H1 (cell line): ENCODE data around the gene EFR3B. TPM values are rescaled to one million over a fixed set of nuclear protein-coding genes. Genes with fewer than 3 reads are reported as not detected.

Experiments
- ATF3 ChIP-seq: IDR thresholded peaks from 2 replicates; pipeline ENCODE4 v1.6.1; 2011; ENCODE audit warnings: low read depth, mild to moderate bottlenecking, low read length; ENCODE audit not compliant: insufficient read depth
- CHD7 ChIP-seq: fragments of 300-600 bp; sonication (generic); IDR thresholded peaks from 2 replicates; pipeline ENCODE4 v1.7.1; 2012; ENCODE audit warnings: low read length, moderate library complexity, mild to moderate bottlenecking, inconsistent platforms; ENCODE audit not compliant: insufficient replicate concordance
- CREB1 ChIP-seq: IDR thresholded peaks from 2 replicates; pipeline ENCODE4 v1.6.1; 2012; ENCODE audit warnings: inconsistent platforms
- SIRT6 ChIP-seq: IDR thresholded peaks from one replicate; pipeline ENCODE4 v1.7.1; 2012; ENCODE audit warnings: low read length, inconsistent platforms
- USF2 ChIP-seq: IDR thresholded peaks from 2 replicates; pipeline ENCODE4 v1.6.1; 2011; ENCODE audit warnings: low read length, improper control_type of control experiment
- polyA plus RNA-seq, 7 experiments: library from polyadenylated mRNA; depleted of rRNA in 3 of 7; stranded (reverse) in 5 of 7; unstranded in 2 of 7; fragments of >200 nt in 5 of 7; fragments of 200-250 nt in 2 of 7; gene quantifications; 1 replicate in 5 of 7; 2 replicates in 1 of 7; 4 replicates in 1 of 7; pipeline versions ENCODE4 v1.2.1 to v1.2.3, GENCODE V29; 2011 to 2013; ENCODE audit warnings: missing spikeins in 2 of 7, mixed read lengths in 2 of 7
- total RNA-seq: library from RNA; stranded (reverse); fragmentation: NEBNext Ultra II Directional; extraction: Animal tissue kit (Norgen Biotek cat#: 25700); gene quantifications from 2 replicates; pipeline ENCODE4 v1.2.1, GENCODE V29; 2021

Gene EFR3B
- total and polyA plus RNA-seq, 2 of the 8 experiments (the other 6 are each of a cell fraction or from before 2014, with no cell fraction given) = 3.4 to 9.6 TPM

GRCh38 chr2:25198209-25198525 lies 156.3 kb downstream of the EFR3B start (continued):
- TF ChIP-seq CHD7 (no peak), USF2 (no peak), SIRT6 (no peak), ATF3 (no peak), CREB1 (no peak)
